NT2/D1 (cell line): Measurements from ENCODE around the gene AGPAT3.

Source experiments
- SUZ12 ChIP-seq: IDR thresholded peaks from 2 replicates; pipeline ENCODE4 v1.6.1; 2011; ENCODE audit not compliant: insufficient read length, insufficient read depth; ENCODE audit errors: extremely low read depth
- YY1 ChIP-seq: IDR thresholded peaks from 2 replicates; pipeline ENCODE4 v1.6.1; 2011; ENCODE audit not compliant: insufficient read length, insufficient read depth

DNA sequence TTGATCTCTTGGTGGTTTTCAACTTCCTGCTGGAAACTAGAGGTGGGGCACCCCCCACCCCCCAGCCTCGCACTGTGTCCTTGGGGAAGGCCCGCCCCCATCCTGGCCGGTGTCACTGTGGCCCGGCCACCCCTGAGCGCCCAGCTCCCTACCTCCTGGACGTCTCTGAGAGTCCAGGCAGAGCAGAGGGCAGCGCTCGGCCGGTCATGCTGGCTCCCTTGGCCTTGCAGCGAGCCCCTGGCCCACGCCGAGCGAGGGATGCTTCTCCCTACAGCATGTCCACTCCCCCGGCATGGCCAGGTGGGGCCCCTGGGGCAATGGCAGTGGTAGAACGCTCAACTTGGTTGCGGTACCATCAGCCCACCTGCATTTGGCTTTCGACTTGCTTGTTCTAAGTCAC lies 118.4 kb downstream of the AGPAT3 start:
- TF ChIP-seq SUZ12 (no peak), YY1 (no peak)
